HTR-8/SVneo (cell line): ENCODE measurements around the gene PLXNA4.

ENCODE experiments used
- DNase-seq: peaks from one replicate; pipeline ENCODE4 v3.0.0; 2011; ENCODE audit warnings: low spot score, mixed read lengths; ENCODE audit not compliant: insufficient read length
- FAIRE-seq: peaks from 2 replicates; lab custom pipeline; 2011; peaks lifted over from hg19 to GRCh38; lab: Jason Lieb, UNC

The PLXNA4 gene

DNA sequence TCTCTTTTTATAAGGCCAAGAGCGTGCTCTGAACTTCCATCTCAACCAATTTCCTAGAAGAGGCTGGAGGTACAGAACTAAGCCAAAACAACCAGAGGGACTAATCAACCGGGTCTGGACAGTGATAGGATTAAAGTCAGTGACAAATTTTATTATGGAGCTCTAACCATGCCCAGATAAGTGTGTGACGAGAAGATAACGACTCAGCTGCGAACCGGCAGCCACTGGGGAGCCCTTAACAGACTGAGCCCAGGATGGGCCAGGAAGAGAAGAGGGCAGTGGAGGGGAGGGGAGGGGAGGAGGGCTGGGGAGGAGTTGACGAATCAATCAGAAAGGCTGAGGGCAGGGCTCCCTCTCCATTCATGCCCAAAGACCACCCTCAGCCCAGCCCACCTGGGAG is 119.9 kb downstream of the PLXNA4 start:
- DNase-seq = no peak

DNA sequence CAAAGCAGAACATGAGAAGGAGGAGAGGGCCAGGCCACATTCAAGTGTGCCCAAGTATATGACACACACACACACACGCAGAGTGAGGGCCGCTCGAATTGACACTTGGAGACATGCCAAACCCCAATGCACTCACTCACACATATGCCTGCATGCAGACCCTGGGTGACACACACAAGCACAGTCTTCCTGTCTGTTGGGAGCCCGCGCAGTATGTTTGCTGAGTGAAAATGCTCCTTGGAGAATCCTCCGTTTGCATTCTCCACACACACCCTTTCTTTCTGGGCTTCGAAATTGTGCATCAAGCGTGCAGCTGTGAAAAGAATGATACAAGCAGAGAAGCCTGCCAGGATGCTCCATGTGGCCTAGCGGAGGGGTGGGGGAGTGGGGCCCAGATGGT is 120.9 kb downstream of the PLXNA4 start:
- FAIRE-seq (no peak), DNase-seq (no peak)

More for the DNA sequence above, 119.9 kb downstream of the PLXNA4 start:
- FAIRE-seq = no peak

DNA sequence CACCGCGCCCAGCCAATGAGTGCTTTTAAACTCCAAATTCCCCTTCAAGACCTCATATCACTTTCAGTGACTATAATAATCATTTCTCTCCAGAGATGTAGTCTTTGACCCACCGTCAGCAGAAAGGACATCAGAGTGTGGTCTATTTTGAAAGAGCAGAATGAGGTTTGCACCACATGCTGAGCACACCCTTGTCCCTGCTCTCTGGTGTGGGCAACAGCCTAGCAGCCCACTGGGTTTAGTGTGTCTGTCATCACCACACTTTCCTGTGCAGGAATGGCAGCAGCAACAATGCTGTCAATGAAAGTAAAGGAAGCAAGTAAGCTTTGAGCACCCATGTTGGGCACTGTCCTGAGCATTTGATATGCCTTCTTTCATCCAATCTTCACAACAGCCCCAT is 122.4 kb downstream of the PLXNA4 start:
- no peak for FAIRE-seq

DNA sequence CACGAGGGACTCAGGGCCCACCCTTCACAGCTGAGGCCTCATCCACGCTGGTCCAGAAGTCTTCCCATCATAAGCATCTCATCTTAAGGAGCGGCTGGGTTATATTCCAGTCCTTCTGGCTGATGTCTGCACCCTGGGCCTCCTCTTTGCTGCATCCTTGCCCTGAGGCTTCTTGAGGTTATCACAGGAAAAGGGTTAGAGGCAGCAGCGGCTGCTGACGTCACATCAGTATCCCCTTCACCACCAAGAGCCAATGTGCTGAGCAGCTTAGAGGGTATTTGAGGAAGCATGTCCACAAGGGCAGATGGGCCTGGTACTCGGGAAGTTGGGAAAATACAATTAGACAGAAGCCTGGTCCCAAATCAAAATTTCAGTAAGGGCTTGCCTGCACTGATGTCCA is 125.1 kb downstream of the PLXNA4 start:
- FAIRE-seq (no peak), DNase-seq (no peak)

More for the DNA sequence above, 122.4 kb downstream of the PLXNA4 start:
- DNase-seq = no peak

DNA sequence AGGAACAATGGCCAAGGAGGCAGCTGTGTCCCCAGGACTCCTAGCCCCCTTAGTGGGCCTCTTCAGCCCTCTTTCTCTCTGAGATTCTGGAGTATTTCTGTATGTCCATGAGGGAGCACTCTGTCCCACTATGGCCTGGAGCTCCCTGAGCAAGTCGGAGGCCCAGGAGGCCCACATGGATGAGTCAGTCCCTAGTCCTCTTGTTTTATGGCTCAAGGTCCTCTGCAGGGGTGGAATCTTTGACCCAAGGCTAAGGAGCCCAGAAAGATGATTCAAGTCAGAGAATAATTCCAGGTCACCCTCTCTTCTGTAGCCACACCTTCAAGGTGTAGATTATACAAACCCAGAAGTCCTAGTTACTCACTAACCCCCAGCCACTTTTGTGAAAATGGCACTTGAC is 125.6 kb downstream of the PLXNA4 start:
- FAIRE-seq (no peak), DNase-seq (no peak)

DNA sequence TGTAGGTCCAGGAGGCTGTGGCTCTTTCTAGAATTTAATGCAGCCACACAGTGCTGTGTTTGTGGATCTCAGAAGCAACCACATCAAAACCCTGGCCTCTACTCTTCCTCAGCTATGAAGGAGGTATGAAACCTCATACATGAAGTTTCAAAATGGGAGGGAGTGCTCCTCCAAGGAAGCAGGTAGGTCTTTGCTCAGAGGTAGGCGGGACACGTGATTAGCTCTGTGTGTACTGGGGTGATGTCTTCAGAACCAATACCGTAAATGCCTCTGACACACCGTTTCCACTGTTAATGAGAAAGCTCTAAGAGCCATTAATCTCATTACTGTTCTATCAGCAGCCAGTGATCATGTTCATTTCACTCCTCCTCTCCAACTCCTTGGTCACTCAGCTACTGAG is 126.1 kb downstream of the PLXNA4 start:
- DNase-seq = no peak
- no peak for FAIRE-seq

DNA sequence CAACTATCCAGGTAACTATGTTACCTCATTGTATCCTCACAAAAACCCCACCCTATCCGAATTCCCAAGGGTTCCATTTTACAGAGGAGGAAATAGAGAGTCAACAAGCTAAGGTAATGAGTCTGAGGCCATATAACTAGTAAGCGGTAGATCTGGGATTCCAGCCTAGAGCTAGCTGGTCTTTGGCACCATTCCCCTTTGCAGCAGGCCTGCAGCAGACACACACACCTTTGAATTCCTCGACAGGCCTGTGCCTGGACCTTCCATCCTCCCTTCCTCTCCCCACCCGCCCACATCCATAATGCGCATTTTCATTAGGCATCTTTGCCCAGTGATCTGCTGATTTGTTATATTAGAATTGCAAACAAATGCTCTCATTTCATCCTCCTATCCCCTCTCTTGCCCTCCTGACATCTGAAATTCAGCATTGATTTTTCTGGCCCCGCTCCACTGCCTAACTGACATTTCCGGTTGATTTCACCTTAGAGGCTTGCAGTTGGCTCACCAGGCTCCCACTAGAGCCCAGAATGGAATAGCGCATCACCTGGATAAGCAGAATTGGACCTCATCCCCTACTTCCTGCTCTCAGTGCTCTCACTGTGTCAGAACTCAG is 129.5 kb downstream of the PLXNA4 start:
- no peak for DNase-seq

DNA sequence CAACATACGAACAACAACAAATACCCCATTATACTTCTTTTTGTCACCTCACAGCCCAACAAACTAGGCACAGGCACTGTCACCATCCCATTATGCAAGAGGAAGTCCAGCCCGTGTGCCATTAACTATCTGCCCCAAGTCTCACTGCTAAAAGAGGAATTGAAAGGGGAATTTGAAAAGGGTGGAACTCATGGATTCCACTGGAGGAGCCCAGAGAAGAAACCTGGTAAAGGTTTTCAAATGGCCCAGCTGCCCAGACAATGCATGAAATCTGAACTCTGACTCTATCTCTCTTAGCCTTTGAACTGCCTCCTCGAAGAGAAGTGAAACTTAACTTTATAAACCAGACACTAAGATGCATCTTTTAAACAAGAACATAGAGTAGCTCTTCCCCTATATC is 130.0 kb downstream of the PLXNA4 start:
- no peak for FAIRE-seq
- DNase-seq = no peak

More for the DNA sequence above, 129.5 kb downstream of the PLXNA4 start:
- FAIRE-seq = no peak

DNA sequence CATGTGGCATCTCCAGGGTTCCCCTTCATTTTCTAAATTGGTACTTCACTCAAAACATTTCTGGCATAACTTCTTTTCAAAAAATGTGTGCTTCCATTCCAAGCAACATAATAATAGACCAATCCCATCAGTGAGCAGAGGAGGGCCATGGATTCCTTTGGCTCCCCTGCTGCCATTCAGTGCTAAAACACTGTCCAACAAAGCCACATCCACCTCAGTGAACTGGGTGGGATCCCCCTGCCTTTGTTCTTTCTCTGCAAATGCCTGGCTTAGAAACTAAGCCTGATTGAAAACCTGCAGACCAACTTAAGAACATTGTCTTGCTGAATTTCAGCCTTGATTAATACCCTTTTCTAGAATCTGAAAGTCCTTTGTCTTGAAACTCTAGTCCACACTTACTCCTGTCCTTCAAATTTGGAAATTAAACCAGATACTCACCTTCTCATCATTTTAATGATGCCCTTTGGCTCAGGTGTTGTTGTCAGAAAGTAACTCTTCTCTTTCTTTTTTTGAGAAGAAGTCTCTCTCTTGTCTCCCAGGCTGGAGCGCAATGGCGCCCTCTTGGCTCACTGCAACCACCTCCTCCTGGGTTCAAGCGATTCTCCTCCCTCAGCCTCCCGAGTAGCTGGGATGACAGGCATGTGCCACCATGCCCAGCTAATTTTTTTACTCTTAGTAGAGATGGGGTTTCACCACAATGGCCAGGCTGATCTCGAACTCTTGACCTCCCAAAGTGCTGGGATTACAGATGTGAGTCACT is 132.3 kb downstream of the PLXNA4 start:
- no peak for DNase-seq
- no peak for FAIRE-seq

DNA sequence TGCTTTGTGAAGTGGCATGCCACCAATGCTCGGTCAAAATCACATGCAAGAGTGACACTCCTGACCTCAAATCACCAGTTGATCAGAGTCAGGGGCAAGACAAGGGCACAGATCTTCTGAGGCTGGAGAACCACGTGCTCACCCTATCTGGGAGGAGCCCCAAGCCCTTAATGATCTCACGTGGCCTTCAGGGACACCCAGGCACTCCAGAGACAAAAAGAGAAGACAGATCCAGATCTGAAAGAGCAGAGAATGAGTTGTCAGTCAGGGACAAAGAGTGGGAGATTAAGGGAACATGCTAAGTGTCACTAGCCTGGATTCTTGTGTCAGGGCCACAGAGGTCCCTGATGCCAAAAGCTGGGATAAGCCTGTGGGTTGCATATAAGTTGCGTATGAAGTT is 134.3 kb downstream of the PLXNA4 start:
- DNase-seq = no peak
- FAIRE-seq = no peak

DNA sequence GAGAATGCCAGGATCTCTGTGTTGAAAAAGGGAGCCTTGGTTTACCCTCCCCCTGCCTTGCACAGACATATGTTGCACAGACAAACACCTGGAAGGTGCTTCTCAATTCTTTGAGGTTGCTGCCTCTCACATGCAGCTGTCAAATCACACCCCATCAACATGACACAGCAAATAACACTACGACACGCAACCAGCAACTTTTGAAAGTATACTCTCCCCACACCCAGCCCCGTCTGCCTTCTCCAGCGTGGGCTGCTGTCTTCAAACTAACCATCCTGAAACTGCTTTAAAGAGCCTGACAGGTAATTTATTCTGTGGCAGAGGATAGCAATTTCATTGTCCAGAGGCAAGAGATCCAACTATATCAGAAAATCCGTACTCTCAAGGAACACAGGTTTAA is 136.1 kb downstream of the PLXNA4 start:
- no peak for DNase-seq
- FAIRE-seq = no peak

DNA sequence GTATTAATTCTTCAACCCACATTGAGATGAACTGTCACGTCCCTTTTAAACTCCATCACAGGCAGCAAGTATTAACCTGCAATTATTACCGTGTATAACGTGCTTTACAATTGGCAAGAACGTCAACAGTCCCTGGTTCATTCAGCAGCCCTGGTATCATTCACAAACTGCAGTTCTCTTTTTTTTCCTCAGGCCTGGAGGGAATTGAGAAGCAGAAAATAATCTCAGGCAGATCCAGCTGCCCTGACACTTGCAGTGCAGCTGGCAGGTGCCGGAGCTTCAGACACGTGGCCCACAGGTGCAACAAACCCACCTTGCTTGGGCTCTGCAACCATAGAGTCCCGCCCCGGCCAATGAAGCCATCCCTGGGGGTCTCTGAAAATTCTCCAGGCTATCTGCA is 137.3 kb downstream of the PLXNA4 start:
- FAIRE-seq (no peak), DNase-seq (no peak)

DNA sequence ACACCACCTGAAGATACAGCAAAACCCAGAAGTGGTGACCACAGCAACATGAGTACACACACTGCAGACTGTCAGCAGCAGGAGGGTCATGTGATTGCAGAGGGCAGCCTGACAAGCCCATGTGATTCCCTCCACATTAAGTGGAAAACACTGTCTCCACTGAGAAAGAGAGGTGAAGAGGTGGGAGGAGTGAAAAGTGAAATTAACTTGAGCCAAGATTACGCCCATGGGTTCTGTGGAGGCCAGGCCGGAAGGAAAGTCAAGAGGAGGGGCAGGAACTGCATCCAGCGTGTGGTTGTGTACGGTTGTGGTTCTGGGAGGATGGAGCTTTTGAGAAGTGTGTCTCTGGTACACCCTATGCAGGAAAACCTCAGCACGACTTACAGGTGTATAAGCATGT is 138.5 kb downstream of the PLXNA4 start:
- no peak for FAIRE-seq
- no peak for DNase-seq

DNA sequence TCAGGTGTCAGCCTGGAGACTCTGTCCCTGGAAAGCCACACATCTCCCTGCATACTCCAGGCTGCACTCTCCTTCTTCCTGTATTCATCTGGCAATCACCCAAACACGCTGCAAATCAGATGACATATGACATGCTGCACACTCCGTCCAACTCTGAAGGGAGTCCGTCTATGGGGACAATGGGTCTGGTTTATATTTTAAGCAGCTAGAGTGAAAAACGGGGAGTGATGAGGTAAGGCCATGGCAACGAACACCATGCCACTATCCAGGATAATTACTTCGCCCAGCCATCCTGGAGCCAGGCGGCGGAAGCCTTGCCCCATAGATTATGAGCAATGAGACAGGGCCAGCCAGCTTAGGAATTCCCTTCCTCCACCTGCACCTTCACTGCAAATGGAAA is 140.1 kb downstream of the PLXNA4 start:
- no peak for FAIRE-seq
- no peak for DNase-seq

DNA sequence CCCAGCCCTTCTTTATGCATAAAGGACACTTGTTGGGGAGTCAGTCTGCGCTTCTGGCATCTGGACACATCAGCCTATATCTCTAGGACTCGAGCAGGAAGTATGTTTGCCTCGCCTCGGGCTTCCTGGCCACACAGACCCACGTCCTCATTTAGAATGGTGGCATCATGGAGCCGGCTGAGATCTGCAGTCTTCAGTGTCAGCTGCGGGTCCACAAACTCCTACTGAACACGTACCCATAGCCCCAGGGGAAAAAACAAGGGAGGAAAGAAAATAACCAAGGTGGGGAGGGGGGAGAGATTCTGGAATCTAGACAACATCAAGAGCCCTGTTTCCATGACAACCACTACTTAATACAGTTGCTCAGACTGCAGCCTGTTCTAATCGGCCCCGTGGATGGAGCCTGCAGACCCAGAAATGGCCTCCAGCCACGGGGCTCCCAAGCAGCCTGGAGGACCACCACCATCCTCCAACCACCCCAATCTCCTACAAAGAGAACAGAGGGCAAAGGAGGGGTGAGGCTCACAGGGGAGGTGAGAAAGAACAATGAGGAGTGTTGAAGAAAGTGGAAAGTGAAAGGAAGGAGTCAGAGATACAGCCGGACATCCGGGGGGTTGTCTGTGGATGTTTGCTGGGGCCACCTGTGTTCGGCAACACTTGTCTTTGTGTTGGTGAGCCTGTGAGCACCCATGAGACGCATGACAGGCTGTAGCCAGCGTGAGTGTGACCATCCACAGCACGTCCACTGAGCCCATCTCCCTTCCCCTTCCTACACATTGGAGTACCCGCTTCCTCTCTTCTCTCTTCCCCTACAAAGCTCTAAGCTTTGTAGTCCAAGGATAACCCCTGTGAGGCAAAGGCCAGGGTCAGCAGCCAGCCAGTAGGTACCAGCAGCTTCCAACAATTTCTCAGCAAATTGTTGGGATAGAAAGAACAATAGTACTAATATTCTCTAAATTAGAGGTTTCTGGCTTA is 141.0 kb downstream of the PLXNA4 start:
- FAIRE-seq (no peak), DNase-seq (no peak)

DNA sequence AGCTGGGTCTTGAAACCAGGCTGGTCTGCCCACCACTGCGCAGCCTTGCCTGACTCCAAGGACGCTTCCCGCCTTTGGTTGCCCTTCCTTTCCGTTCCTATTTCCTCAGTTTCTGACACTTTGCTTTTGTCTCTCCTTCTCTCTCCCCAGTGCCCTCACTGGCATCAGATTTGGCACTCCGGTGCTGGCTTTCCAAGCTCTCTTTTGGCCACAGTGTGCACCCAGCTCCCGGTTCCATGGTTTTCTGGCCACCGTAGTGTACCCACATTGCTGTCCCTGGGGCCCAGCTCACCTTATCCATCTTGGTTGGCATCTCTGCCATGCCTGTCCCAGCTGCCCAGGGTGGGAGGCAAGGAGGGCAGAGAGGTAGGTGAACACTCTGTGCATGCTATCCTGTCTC is 142.2 kb downstream of the PLXNA4 start:
- FAIRE-seq = no peak
- no peak for DNase-seq

DNA sequence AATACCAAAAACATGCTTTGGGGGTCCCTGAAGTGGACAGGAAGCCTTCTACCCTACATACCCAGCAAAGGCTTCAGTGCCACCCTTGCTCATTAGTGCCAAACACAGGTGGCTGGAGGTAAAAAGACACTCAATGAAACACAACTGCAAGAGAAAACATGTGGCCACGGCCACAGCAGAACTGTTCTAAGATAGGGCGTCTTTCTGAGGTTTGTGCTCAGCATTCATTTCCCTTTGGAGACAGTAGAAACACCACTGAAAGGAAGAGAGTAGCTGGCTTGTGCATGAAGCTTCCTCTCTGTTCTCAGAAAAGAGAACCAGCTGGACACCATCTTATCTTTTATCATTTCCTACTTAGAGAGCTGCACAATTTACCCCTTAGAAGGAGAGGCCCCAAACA is 143.0 kb downstream of the PLXNA4 start:
- no peak for FAIRE-seq
- DNase-seq = no peak

DNA sequence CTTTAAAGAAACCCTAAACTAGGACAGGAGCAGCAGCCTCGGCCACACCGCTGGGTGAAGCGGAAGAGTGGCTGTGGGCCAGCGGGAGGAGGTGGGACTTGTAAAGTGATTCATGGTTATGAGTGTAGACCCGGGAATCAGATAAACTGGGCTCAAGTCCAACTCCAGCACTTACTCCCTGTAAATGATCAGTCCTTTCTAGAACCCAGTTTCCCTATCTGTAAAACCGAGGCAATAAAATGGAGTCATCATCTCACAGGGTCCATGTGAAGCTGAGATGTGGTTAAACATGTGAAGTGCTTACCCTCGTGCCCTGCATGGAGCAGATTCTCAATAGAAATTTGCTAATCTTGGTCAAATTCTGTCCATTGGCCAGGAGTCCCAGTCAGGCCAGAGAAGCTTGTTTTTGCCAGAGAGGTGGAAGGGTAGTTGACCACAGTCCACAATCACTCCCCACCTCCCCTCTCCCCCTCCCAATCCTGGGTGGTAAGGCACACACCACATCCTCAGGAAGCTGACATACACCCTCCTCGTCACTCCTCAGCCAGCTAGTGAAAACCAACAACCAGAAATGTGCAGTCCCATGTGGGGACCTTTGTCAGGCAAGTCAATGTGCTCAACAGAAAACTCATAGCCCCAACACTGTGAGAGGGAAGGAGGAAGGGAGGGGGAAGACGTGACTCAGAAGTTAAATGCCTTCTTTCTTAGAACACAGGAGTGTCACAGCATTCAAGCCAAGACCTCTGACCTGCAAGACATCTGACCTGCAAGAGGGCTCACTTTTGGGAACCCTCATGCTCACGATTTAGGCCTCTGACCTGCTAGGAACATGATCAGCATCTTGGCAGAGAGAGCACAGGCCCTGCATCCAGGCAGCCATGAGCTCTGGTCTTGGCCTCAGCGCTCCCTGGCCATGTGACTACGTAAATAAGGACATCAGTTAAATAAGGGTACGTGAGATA is 145.1 kb downstream of the PLXNA4 start:
- no peak for DNase-seq
- no peak for FAIRE-seq

DNA sequence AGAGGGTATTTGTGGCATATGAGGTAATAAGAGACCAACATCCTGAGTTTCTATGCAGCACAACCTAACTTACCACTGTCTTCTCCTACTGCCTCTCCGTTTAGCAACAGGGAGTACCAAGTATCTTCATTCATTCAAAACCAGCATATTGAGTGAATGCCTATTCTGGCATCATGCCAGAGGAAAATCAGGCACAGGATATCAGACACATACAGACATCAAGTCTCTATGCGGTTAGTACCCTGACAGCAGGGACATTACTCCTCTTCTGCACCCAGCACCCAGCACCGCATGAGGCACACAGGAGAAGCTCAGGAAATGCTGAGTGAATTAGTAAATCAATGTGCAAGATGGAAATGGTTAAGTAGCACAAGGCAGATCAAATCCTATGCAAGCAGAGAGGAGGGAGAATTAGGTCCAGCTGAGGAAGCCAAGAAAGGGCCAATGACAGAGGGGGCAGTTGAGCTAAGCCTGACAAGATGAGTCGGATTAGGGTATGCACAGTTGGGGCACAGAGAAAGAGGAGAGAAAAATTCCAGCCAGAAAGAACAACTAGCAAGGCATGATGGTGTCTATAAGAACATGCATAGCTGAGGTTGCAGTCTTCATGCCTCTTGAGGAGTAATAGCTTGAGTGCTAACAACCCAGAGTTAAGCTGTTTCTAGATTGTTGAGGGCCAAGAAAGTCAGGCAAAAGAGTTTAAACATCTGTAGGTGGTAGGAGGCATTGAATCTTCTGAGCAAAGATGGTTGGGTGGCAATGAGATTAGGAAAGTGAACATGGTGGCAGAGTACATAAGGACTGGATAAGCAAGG is 146.0 kb downstream of the PLXNA4 start:
- FAIRE-seq = no peak

More for the DNA sequence above, 146.0 kb downstream of the PLXNA4 start:
- DNase-seq = no peak
